Mononuclear cell (primary cell): ENCODE data around the gene RPL5. TPM values are rescaled to one million over a fixed set of nuclear protein-coding genes. Genes with fewer than 3 reads are reported as not detected.
"Not testable (repeated sequence)": the region's sequence is repeated elsewhere in the genome, so short reads cannot be mapped to it uniquely, and the experiment has no call there.

ENCODE experiments used
- H3K27me3 ChIP-seq: 2 replicates; pipeline ENCODE4 v1.6.0; 2011; ENCODE audit warnings: low read length, control low read depth; ENCODE audit not compliant: insufficient read depth
- H3K4me1 ChIP-seq: 2 replicates; pipeline ENCODE4 v1.5.1; 2011; ENCODE audit warnings: mild to moderate bottlenecking, low read length, control low read depth; ENCODE audit not compliant: insufficient read depth
- H3K4me3 ChIP-seq: 2 replicates; pipeline ENCODE4 v1.5.1; 2011; ENCODE audit warnings: mild to moderate bottlenecking, low read length, moderate library complexity
- H3K9me3 ChIP-seq: 2 replicates; pipeline ENCODE4 v1.5.1; 2011; ENCODE audit warnings: low read depth, mild to moderate bottlenecking, control low read depth, low read length
- total RNA-seq: library from RNA; depleted of rRNA; stranded (reverse); fragments of >200 nt; gene quantifications from one replicate; pipeline ENCODE4 v1.2.3, GENCODE V29; 2012

The RPL5 gene
- total RNA-seq: 1,966 TPM

DNA sequence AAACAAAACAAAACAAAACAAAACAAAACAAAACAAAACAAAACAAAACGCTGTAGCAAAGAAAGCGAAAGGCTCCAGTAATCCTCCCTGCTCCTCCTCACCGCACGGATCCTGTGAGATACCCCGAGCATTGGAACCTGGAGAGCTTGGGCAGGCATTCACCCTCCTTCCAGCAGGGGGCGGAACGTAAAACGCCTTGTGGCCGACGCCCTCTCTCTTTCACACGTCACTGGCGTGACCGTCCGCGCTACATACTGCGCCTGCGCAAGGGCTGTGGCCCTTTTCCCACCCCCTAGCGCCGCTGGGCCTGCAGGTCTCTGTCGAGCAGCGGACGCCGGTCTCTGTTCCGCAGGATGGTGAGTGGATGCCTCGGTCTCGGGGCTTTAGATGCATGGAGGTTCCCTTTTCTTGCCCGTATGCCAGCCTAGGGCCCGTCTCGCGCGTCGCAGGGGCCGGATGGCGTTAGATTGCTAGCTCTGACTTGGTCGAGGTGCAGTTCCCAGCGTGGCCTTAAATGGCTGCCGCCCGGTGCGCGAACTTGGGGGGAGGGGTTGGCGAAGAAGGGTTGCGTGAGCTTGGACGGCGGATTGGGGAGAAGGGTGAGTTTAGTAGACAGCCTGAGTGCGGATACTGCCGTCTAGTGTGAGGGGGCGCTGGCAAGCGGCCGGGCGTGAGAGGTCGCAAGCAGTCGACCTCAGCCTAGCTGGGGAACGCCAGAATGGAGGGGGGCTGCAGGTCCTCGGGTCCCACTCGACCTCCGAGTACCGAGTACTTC, at the start of gene RPL5:
TSS of gene RPL5 (plus strand) at position 279 of the 775 bp plus-strand sequence. CDS start at position 354, 75 bp downstream.
- H3K4me1 ChIP-seq: peaks cover 35% of the 10 kb centered on the region
- H3K4me3 ChIP-seq: peak within 1 kb of the TSS; percentile 97
- H3K9me3 ChIP-seq: no peaks in the 10 kb centered on the region
- H3K27me3 ChIP-seq: no peaks in the 10 kb centered on the region

DNA sequence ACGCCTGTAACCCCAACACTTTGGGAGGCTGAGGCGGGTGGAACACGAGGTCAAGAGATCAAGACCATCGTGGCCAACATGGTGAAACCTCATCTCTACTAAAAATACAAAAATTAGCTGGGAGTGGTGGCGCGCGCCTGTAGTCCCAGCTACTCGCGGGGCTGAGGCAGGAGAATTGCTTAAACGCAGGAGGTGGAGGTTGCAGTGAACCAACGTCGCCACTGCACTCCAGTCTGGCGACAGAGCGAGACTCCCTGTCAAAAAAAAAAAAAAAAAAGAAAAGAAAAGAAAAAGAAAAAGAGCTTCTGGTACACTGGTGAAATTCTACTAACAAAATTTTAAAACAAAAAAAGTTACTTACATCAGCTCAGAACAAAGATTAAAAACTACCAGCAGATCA, 48.3 kb upstream of the RPL5 start:
- peaks cover 40% of the 10 kb centered on the region for H3K4me1 ChIP-seq
- not testable (repeated sequence) for H3K9me3 ChIP-seq, H3K4me3 ChIP-seq, H3K27me3 ChIP-seq

DNA sequence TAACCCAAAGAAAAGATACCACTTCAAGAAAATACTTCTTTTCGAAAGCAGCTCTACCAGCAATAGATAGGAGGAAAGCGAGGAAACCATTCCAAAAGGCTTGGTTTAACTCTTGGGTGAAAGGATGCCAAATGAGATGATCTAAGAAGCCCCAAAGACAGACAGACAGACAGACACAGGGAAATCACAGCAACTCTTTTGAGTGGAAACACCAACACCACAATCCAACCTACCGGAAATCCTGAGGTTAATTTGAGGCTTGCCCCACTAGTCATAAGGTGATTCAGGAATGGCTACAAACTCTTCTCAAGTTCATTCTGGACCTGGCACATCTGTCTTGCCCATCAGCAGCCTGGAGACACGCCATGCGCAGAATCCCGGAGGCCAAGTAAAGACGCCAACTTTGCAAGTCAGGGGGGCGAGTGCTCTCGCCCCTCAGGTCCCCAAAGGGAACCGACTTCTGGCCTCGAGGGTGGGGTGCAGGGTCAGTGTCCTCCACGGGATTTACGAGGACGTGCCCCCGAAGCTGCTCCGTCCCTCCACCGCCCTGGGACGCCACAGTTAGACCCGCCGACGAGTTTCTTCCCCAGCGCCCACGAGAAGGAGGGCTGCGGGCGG, 47.7 kb upstream of the RPL5 start:
- peaks cover 7% of the 10 kb centered on the region for H3K27me3 ChIP-seq
- H3K9me3 ChIP-seq: no peaks in the 10 kb centered on the region
- peak overlapping the region; percentile 63 for H3K4me3 ChIP-seq
- H3K4me1 ChIP-seq: peaks cover 40% of the 10 kb centered on the region

DNA sequence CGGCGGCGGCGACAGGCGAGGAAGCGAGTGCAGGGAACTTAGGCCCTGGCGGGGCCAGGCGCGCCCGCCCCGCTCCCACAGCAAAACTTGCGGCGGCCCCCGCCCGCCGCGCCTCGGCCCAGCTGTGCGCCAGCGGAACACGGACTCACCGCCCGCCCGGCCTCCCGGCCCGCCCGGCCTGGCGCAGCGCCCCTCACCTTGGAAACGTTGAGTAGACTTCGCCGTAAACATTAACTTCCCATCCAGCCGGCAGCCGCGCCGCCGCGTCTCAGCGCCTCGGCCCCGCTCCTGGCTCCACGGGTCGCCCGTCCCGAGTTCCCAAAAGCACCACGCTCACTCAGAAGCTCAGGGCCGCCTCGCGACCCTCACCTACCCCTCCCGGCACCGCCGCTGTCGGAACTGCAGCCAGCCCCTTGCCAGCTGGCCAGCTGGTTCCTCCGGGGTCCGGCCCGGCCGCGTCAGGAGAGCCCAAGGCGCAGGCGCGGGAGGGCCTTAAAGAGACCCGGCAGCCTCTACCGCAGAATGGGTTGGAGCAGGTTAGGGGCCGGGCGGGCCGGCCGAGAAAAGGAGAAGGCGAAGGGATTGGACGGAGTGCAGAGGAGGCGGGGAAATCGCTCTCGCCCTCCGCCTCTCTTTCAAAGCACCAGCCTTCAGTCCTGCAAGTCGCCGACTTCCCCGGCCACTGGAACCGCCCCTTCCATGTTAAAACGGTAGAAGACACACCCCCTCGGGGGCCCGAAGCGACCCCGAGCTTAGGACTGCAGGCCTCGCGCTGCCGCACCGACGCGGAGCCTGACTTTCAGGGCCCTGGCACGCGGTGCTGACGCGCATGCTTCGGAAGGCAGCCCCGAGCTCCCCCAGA, 47.0 kb upstream of the RPL5 start, which contains the start of gene EVI5:
TSS of gene EVI5 (minus strand) at position 470 of the 862 bp plus-strand sequence. CDS start 48,562 bp downstream, outside the sequence.
- H3K27me3 ChIP-seq: peaks cover 7% of the 10 kb centered on the region

DNA sequence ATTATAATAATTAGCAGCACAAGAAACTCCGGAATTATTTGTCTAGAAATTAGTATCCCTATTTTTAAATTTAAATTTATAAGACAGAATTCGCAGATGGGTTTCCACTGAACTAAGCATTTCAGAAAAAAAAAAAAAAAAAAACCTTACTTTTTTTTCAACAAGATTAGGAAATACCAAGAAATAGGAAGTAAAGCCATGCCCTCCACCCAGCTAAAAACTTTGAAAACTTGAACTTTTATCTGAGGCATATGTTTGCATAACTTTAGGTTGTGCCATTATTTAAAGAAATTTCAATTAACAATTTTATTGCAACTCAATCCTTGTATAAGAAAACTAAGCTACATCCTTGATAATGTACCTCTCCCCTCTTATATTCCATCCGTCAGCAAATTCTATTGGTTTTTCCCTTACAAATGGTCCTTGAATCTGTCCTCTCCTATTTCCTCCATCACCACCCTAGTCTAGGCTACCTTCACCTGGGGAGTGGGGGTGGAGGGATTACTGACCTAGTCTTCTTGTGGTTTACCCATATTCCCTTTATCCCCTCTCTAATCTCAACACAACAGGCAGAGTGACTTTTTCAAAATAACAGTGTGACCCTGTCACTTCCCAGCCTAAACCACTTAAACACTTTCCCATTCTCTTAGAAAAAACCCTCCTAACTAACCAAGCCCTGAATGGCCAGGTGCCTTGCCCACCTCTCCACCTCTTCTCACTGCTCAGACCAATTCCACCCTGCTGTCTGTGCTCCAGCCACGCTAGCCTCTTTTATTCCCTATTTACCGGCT, 45.5 kb upstream of the RPL5 start:
- H3K4me3 ChIP-seq: no peak overlapping the region
- peaks cover 40% of the 10 kb centered on the region for H3K4me1 ChIP-seq
- no peaks in the 10 kb centered on the region for H3K9me3 ChIP-seq
- H3K27me3 ChIP-seq: peaks cover 5% of the 10 kb centered on the region

More for the DNA sequence above, 47.0 kb upstream of the RPL5 start, which contains the start of gene EVI5:
- Histone ChIP-seq H3K4me1 (peaks cover 40% of the 10 kb centered on the region), H3K4me3 (peak within 1 kb of the TSS; percentile 63), H3K9me3 (no peaks in the 10 kb centered on the region)

DNA sequence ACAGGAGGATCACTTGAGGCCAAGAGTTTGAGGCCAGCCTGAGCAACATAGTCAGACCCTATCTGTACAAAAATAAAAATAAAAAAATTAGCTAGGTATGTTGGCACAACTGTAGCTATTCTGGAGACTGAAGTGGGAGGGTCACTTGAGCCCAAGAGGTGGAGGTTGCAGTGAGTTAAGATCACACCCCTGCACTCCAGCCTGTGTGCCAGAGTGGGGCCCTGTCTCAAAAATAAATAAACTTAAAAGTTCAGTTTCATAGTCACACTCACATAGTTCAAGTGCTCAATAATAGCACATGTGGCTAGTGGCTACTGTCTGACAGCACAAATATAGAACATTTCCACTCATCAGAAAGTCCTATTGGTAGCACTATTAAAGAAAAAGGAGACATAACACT, 41.8 kb upstream of the RPL5 start:
- Histone ChIP-seq H3K4me3 (no peak overlapping the region), H3K4me1 (peaks cover 19% of the 10 kb centered on the region), H3K27me3 (peaks cover 10% of the 10 kb centered on the region), H3K9me3 (no peaks in the 10 kb centered on the region)

DNA sequence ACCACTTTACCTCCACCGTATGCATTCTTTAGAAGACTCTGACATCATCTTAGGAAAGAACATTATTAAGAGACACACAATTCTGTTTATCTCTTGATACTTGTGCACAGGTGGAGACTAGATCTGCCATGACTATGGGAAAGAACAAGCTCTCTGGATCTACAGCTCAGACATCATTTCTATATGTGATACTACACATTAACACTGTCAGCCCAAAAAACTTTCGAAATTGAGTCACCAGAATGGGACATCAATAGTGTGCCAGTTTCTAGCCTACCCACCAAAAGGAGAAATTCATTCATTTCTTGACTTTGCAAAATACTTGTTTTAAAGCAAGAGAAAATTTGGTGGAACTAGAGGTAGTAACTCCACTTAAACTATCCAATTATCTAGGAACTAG, 41.0 kb upstream of the RPL5 start:
- Histone ChIP-seq H3K4me3 (no peak overlapping the region), H3K4me1 (peaks cover 11% of the 10 kb centered on the region), H3K9me3 (no peaks in the 10 kb centered on the region), H3K27me3 (peaks cover 11% of the 10 kb centered on the region)

DNA sequence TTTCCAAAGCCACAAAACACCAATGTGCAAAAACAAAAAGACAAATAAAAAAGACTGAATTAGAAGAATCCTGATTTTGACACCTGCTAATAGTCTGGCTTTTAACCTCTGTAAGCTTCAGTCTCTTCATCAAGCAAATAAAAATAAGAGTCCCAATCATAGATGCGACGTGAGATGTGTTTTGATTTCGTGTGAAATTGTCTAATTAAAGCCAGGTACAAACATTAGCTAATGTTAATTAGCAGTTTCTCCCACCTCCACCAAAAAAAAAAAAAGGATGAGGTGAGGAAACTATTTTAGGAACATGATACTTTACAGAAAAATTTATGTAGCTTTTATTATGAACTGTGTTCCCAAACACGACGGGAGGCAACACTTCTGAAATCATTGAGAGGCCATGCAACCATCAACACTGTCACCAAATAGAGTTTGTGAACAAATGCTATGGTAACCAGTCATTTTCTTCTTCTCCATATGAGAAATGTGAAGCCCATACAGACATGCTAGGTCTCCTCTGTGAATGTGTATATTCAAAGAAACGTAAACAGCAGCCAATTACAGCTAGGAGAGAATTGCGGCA, 40.3 kb upstream of the RPL5 start:
- Histone ChIP-seq H3K9me3 (no peaks in the 10 kb centered on the region), H3K4me3 (no peak overlapping the region), H3K4me1 (peaks cover 4% of the 10 kb centered on the region), H3K27me3 (peaks cover 11% of the 10 kb centered on the region)

DNA sequence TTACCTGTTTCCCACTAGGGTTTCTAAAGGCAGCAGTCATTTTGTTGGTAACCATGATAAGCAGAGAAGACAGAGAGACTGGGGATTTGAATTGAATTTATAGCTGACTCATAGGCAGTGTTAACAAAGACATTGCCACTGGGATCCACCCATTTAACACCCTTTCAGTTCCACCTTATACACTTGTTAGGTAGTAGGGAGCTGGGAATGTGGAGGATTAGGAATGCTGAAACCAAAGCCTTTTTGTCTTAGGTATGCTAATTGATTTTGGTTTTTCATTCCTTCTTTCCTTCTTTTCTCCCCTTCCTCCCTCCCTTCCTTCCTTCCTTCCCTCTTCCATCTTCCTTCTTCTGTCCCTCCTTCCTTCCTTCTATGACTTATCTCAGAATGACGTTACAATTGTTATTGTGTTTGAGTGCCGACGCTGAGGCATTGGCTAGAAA, 39.5 kb upstream of the RPL5 start:
- Histone ChIP-seq H3K4me3 (no peak overlapping the region), H3K27me3 (peaks cover 11% of the 10 kb centered on the region), H3K4me1 (no peaks in the 10 kb centered on the region), H3K9me3 (no peaks in the 10 kb centered on the region)

DNA sequence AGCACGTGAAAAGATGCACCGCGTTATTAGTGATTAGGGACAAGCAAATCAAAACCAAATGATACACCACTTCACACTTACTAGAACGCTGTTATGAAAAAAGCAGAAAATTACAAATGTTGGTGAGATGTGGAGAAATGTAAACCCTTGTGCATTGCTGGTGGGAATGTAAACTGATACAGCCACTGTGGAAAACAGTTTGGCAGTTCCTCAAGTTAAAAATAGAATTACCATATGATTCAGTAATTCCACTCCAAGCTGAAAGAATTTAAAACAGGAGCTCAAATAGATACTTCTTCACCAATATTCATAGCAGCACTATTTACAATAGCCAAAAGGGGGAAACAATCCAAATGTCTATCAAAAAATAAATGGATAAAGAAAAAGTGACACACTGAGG, 36.7 kb upstream of the RPL5 start:
- Histone ChIP-seq H3K9me3 (no peaks in the 10 kb centered on the region), H3K4me1 (no peaks in the 10 kb centered on the region), H3K27me3 (peaks cover 11% of the 10 kb centered on the region)

DNA sequence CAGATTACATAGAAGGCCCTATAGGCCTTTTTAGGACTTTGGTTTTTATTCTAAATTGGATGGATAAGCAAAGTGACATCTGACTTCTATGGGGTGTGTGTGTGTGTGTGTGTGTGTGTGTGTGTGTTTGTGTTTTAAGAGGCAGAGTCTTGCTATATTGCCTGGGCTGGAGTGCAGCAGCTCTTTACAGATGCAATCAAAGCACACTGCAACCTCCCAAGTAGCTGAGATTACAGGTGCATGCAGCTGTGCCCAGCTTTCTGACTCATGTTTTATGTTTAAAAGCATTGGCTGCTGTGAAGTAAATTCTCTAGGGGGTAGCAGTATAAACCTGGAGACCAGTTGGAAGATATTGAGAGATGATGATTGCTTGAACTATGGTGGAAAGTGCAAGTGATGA, 34.5 kb upstream of the RPL5 start:
- no peaks in the 10 kb centered on the region for H3K4me1 ChIP-seq
- no peak overlapping the region for H3K4me3 ChIP-seq
- peaks cover 5% of the 10 kb centered on the region for H3K27me3 ChIP-seq
- H3K9me3 ChIP-seq: no peaks in the 10 kb centered on the region

More for the DNA sequence above, 36.7 kb upstream of the RPL5 start:
- no peak overlapping the region for H3K4me3 ChIP-seq

DNA sequence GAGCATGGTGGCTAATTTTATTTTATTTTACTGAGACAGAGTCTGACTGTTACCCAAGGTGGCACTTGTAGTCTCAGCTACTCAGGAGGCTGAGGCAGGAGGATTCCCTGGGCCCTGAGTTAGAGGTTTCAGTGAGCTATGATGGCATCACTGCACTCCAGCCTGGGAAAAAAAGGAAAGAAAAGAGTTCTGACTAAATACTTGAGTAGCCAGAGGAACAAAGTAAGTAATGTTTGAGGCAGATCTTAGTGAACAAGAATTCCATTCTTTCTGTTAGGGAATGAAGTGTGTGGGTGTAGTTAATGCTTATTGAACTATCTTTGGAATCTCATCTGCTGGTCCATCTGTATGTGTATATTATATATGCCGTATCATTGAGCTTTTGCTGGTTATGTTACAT, 33.9 kb upstream of the RPL5 start:
- no peaks in the 10 kb centered on the region for H3K4me1 ChIP-seq
- peaks cover 5% of the 10 kb centered on the region for H3K27me3 ChIP-seq
- no peaks in the 10 kb centered on the region for H3K9me3 ChIP-seq
- no peak overlapping the region for H3K4me3 ChIP-seq

DNA sequence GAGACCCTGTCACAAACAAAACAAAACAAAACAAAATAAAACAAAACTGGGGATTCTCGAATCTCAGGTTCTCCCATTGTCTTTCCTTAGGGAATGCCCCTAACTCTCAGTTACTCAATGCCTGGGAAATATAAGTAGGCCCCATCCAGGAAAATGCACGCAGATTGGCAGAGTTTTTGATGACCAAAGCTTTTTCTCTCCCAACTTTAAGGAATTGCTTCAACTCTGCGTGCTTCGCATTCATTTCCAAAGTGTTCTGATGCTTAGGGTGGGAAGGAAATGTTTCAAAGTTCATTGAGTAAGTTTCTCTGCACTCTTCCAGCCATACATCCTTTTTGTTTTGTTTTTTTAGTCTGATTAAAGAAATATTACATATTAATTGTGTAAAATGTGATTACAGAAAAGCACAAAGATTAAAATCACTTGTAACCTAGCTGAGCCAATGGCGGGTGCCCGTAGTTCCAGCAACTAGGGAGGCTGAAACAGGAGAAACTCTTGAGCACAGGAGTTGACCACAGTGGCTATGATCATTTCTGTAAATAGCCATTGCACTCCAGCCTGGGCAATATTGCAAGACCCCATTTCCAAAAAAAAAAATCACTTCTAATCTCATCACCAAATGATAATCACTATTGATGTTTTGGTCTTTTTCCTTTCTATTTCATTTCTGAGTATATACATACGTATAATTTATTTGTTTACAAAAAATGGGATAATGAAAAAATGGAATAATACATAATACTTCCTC, 28.5 kb upstream of the RPL5 start:
- Histone ChIP-seq H3K27me3 (no peaks in the 10 kb centered on the region), H3K4me1 (peaks cover 9% of the 10 kb centered on the region), H3K9me3 (no peaks in the 10 kb centered on the region), H3K4me3 (no peak overlapping the region)
